GM20000 (cell line): Measurements from ENCODE around the gene GDPD5.

Experiments
- DNase-seq: peaks from one replicate; pipeline ENCODE4 v3.0.0; 2012; ENCODE audit warnings: low spot score
- TF ChIP-seq, protein P1 (sequence below): IDR thresholded peaks from 2 replicates; pipeline ENCODE4 v1.5.1; 2012; ENCODE audit warnings: mild to moderate bottlenecking, control low read depth; ENCODE audit errors: extremely low read depth, missing control alignments

The GDPD5 gene

DNA sequence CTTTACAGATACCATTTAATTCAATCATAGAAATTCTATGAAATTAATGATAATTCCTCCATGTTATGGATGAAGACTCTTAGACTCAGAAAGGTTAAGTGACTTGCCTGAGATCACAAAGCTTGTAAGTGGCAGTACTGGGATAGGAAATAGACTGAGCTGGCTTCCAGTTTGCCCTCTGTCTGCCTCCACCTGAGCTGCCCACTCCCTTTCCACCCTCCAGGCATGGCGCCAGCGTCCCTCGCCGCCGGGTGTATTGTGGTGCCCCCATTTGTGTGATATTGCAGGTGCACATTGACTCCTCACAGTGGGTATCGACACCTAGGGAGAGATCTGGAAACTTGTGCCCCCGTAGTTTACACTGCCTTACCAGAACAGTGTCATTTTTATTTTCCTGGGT, 135.8 kb downstream of the GDPD5 start:
- TF ChIP-seq, protein P1, sequence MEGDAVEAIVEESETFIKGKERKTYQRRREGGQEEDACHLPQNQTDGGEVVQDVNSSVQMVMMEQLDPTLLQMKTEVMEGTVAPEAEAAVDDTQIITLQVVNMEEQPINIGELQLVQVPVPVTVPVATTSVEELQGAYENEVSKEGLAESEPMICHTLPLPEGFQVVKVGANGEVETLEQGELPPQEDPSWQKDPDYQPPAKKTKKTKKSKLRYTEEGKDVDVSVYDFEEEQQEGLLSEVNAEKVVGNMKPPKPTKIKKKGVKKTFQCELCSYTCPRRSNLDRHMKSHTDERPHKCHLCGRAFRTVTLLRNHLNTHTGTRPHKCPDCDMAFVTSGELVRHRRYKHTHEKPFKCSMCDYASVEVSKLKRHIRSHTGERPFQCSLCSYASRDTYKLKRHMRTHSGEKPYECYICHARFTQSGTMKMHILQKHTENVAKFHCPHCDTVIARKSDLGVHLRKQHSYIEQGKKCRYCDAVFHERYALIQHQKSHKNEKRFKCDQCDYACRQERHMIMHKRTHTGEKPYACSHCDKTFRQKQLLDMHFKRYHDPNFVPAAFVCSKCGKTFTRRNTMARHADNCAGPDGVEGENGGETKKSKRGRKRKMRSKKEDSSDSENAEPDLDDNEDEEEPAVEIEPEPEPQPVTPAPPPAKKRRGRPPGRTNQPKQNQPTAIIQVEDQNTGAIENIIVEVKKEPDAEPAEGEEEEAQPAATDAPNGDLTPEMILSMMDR = no peak

DNA sequence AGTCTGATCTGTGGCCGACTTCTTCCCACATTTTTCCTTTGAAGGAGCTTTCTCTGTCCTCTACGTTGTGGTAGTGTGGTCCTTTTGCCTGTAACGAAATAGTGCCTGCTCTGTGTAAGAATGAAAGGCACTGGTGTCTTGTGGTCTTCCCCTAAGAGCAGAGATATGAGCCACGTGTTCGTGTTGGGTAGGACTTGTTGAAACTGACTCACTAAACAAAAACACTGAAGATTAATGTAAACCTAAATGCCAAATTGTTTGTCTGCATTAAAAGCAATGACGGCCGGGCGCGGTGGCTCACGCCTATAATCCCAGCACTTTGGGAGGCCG, 136.5 kb downstream of the GDPD5 start:
- TF ChIP-seq, protein P1 = no peak
- no peak for DNase-seq

More for the DNA sequence above, 135.8 kb downstream of the GDPD5 start:
- no peak for DNase-seq

- TF ChIP-seq, protein P1 = peak; percentile 79
- DNase-seq = peak; percentile 75
These were observed 137.1 kb downstream of the GDPD5 start for GRCh38 chr11:75388386-75389275.

DNA sequence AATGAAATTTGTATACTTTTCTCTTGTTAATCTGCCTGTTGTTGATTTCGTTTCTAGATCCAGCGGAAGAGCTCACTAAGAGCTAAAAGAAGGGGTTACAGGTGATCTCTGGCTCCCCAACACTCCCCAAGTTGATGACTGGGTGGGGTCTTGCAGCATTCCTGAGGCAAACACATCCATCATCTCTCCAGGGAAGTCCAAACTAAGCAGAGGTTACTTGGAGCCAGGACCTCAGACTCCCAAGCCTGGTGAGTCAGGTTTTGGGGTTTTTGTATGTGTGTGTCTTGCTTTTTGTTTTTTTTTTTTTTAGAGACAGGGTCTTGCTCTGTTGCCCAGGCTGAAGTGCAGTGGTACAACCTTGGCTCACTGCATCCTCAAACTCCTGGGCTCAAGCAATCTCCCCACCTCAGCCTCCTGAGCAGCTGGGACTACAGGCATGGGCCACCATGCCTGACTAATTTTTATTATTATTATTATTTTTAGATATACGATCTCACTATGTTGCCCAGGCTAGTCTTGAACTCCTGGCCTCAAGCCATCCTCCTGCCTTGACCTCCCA, 137.9 kb downstream of the GDPD5 start:
- no peak for DNase-seq
- TF ChIP-seq, protein P1 = no peak

- TF ChIP-seq, protein P1 = no peak
- no peak for DNase-seq
These were observed 138.7 kb downstream of the GDPD5 start for GRCh38 chr11:75386942-75387630.
